RWPE2 (cell line): ENCODE results near the gene HOXC10.

ENCODE experiments used
- ATAC-seq: fragments of 200-7000 bp; cut with Tn5 transposase; 3 replicates; pipeline ENCODE4 v1.9.1; 2021; ENCODE audit warnings: low read depth
- DNase-seq: peaks from one replicate; pipeline ENCODE4 v3.0.0-alpha.2; 2020; ENCODE audit warnings: low spot score
- H3K27ac ChIP-seq: fragments of 450-650 bp; 2 replicates; pipeline ENCODE4 v1.5.1; 2017; ENCODE audit warnings: mild to moderate bottlenecking; ENCODE audit not compliant: poor library complexity, severe bottlenecking
- H3K27me3 ChIP-seq: fragments of 250-450 bp; sonication (Bioruptor Pico); 2 replicates; pipeline ENCODE4 v1.5.1; 2021; ENCODE audit warnings: mild to moderate bottlenecking, moderate library complexity; ENCODE audit not compliant: insufficient read depth, poor library complexity, severe bottlenecking
- H3K36me3 ChIP-seq: fragments of 250-450 bp; sonication (Bioruptor Pico); 2 replicates; pipeline ENCODE4 v1.5.1; 2020; ENCODE audit warnings: low read depth, mild to moderate bottlenecking, moderate library complexity
- H3K4me1 ChIP-seq: fragments of 250-450 bp; sonication (Bioruptor Pico); 2 replicates; pipeline ENCODE4 v1.5.1; 2021; ENCODE audit warnings: mild to moderate bottlenecking, moderate library complexity; ENCODE audit not compliant: insufficient read depth, poor library complexity, severe bottlenecking
- H3K4me3 ChIP-seq: fragments of 250-450 bp; sonication (Bioruptor Pico); 2 replicates; pipeline ENCODE4 v1.5.1; 2021; ENCODE audit warnings: mild to moderate bottlenecking, moderate library complexity; ENCODE audit not compliant: severe bottlenecking
- H3K9me3 ChIP-seq: fragments of 250-450 bp; sonication (Bioruptor Pico); 2 replicates; pipeline ENCODE4 v1.5.1; 2021; ENCODE audit warnings: mild to moderate bottlenecking, moderate library complexity; ENCODE audit not compliant: severe bottlenecking
- TF ChIP-seq, protein P1 (sequence below): fragments of 450-650 bp; IDR thresholded peaks from one replicate; pipeline ENCODE4 v1.5.1; 2017; ENCODE audit warnings: mild to moderate bottlenecking, moderate library complexity; ENCODE audit not compliant: poor library complexity, severe bottlenecking

Gene HOXC10

DNA sequence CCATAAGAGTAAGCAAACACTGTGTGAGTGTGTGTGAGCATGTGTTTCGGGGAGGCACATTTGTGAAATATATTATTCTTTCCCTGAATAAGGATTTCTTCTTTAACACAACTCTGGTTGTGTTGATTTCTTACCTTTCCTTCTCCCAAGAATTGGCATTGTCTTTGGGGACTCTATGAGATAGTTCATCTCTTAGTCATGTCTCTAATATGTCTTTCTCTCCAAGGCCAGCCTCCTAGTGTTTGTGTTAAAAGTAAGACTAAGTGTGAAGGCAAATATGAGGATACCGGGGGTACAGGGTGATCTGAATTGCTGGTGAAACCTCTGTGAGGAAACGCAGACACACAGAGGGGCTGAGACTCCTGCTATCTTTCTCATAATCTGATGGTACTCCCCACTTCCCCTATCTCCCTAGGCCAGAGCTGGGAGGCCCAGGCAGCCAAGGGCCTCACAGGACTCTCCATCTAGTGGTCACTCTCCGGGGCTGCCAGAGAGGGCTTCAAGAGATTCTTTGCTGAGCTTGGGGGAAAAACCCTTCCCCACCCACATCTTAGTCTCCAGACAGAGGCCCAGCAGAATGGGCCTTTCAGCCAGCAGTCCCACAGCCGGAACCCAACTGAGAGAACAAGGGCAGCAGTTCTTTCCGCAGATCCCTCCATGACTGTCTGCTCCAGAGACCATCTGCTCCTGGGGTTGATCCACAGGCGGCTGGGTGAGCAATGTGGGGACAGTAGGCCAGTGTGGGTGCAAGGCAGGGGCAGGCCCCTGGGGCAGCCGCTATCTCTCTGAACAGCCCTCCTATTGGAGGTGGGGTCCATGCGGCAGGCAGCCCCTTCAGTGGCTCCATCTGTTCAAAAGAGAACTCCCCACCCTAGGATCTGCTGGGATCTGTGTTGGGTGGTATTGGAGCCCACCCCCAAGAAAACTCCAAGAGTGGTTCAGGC lies 36.0 kb upstream of the HOXC10 start:
- Histone ChIP-seq H3K27ac (no peak overlapping the region), H3K9me3 (no peaks in the 10 kb centered on the region), H3K36me3 (no peaks in the 10 kb centered on the region), H3K27me3 (peaks cover 84% of the 10 kb centered on the region), H3K4me3 (no peak overlapping the region), H3K4me1 (no peaks in the 10 kb centered on the region)
- ATAC-seq (no peak), DNase-seq (no peak)
- TF ChIP-seq, protein P1, sequence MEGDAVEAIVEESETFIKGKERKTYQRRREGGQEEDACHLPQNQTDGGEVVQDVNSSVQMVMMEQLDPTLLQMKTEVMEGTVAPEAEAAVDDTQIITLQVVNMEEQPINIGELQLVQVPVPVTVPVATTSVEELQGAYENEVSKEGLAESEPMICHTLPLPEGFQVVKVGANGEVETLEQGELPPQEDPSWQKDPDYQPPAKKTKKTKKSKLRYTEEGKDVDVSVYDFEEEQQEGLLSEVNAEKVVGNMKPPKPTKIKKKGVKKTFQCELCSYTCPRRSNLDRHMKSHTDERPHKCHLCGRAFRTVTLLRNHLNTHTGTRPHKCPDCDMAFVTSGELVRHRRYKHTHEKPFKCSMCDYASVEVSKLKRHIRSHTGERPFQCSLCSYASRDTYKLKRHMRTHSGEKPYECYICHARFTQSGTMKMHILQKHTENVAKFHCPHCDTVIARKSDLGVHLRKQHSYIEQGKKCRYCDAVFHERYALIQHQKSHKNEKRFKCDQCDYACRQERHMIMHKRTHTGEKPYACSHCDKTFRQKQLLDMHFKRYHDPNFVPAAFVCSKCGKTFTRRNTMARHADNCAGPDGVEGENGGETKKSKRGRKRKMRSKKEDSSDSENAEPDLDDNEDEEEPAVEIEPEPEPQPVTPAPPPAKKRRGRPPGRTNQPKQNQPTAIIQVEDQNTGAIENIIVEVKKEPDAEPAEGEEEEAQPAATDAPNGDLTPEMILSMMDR = no peak

DNA sequence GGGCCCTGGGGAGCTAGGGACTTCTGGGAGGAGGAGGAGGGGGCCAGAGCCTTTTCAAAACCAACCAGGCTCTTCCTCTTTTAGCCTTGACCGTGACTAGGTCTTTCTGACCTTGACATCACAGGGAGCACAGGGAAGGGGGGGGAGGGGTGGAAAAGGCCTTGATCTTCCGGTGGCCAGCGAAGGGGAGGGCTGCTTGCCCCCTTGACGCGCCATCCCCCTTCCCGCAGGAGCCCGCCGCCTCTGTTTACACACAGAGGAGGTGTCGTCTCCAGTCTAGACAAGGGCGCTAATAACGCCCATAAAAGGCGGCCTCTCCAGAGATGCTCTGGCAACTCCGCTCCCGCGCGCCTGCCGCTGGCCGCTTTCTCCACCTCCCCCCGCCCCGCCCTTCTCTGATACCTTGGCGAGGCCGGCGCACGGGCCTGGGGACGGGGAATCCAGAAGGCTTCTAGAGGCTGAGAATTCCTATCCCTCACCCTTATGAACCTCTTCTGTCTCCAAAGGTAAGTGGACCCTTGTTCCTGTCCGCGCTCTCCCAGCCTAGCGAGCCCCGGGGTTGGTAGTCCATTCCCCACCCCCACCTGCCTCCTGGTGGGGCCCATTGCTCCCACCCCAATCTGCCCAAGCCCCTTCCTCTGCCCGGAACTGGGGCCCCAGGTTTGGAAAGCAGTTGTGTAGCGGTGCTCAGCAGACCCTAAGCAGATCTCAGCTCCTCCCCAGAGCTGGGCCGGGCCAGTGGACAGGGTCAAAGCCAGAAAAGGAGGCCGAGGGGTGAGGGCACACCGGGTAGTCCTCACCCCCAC lies 35.1 kb upstream of the HOXC10 start:
- ATAC-seq (no peak), DNase-seq (no peak)
- Histone ChIP-seq H3K27ac (no peak overlapping the region), H3K9me3 (no peaks in the 10 kb centered on the region), H3K27me3 (peaks cover 84% of the 10 kb centered on the region), H3K36me3 (no peaks in the 10 kb centered on the region), H3K4me3 (no peak overlapping the region), H3K4me1 (no peaks in the 10 kb centered on the region)
- TF ChIP-seq, protein P1 = no peak

DNA sequence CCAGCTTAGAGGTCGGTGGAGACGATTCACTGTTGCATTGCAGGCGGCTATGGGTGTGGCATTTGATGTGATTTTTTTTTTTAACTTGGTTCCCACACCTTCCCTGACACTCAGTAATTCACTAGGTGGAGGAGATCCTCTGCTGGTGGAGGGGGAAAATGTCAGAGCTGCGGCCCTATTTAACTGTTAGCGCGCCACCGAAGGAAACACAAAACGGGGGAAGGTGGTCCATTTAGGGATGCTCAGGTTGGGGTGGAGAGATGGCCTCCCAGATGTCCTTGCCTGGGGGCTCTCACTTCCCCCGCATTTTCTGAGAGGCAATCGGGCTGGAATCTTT lies 34.5 kb upstream of the HOXC10 start:
- Histone ChIP-seq H3K4me1 (no peaks in the 10 kb centered on the region), H3K4me3 (no peak overlapping the region), H3K36me3 (no peaks in the 10 kb centered on the region), H3K27ac (no peak overlapping the region), H3K9me3 (no peaks in the 10 kb centered on the region), H3K27me3 (peaks cover 84% of the 10 kb centered on the region)
- TF ChIP-seq, protein P1 = peak; percentile 34
- ATAC-seq (peak; percentile 26; the same call in 1 of the 3 replicates), DNase-seq (no peak)

DNA sequence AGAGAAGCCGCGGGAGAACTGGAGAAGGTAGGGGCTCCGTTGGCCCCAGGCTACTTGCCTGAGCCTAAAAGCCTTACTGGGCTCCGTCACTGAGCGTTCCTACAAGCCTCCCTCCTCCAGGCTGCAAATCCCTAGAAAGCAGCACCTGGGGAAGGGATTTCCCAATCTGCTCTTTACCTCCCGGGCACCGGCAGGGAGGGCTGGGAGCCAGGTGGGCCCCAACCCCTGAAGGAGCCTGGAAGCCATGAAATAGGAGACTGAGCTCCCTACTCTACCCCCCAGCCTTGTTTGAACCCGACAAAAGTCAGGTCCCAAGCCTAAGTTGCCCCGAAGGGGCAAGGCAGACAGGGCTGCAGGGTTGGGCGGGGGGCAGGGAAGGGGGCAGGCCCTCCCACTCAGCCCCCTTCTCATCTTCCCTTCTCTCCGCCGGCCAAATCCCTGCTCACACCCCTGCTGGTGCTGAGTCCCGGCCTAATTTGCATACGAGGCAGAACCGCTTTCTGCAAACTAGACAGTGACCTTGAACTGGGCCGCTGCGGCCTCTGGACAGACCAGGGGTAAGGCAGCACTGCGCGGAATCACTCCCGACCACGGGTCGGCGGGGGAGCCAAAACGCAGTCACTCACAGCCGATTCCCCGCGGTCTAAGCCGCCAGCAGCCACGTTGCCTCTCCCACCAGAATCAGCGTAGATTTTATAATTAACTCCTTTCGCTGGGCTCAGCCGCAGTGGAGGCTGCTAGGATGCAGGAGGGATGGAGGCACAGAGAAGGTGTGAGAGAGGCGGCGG lies 34.0 kb upstream of the HOXC10 start:
- TF ChIP-seq, protein P1 = no peak
- peaks cover 86% of the 10 kb centered on the region for H3K27me3 ChIP-seq
- DNase-seq (peak; percentile 56), ATAC-seq (no peak)
- H3K9me3 ChIP-seq = no peaks in the 10 kb centered on the region
- H3K36me3 ChIP-seq = no peaks in the 10 kb centered on the region
- H3K27ac ChIP-seq = no peak overlapping the region
- no peaks in the 10 kb centered on the region for H3K4me1 ChIP-seq
- no peak overlapping the region for H3K4me3 ChIP-seq
